GM21515 (cell line): ENCODE data around the gene FCRL6.

Experiments used
- ATAC-seq: cut with Tn5 transposase; IDR thresholded peaks from one replicate; pipeline ENCODE4 v1.9.1; 2021; ENCODE audit not compliant: unreplicated experiment

Gene FCRL6

GRCh38 chr1:159799446-159799985, 2.6 kb upstream of the FCRL6 start:
- ATAC-seq: no peak

GRCh38 chr1:159800177-159800930, 1.8 kb upstream of the FCRL6 start:
- ATAC-seq: no peak

- no peak for ATAC-seq
These were observed 2.0 kb downstream of the FCRL6 start for GRCh38 chr1:159803956-159804689.

GRCh38 chr1:159804924-159805323, 2.8 kb downstream of the FCRL6 start:
- ATAC-seq: no peak

- ATAC-seq: no peak
These were observed 13.8 kb downstream of the FCRL6 start for GRCh38 chr1:159815926-159816325.

- no peak for ATAC-seq
These were observed 15.3 kb downstream of the FCRL6 start for GRCh38 chr1:159817276-159818041.

- ATAC-seq: no peak
These were observed 19.2 kb downstream of the FCRL6 start for GRCh38 chr1:159821171-159821867.

- no peak for ATAC-seq
These were observed 21.2 kb downstream of the FCRL6 start for GRCh38 chr1:159823406-159823805.

- no peak for ATAC-seq
These were observed 23.4 kb downstream of the FCRL6 start for GRCh38 chr1:159825564-159825963.

- peak; percentile 45 for ATAC-seq
These were observed 24.4 kb downstream of the FCRL6 start, which contains the start of gene SLAMF8 for GRCh38 chr1:159826441-159827101. Gene SLAMF8 (plus strand): TSS chr1:159826873. CDS start chr1:159826899, 26 bp downstream.

GRCh38 chr1:159827102-159827490, 24.9 kb downstream of the FCRL6 start:
- ATAC-seq: no peak

- no peak for ATAC-seq
These were observed 25.4 kb downstream of the FCRL6 start for GRCh38 chr1:159827549-159827948.

GRCh38 chr1:159828176-159828575, 26.0 kb downstream of the FCRL6 start:
- ATAC-seq: no peak

GRCh38 chr1:159828581-159829272, 26.6 kb downstream of the FCRL6 start:
- no peak for ATAC-seq

GRCh38 chr1:159829273-159829634, 27.1 kb downstream of the FCRL6 start:
- peak; percentile 72 for ATAC-seq

GRCh38 chr1:159829822-159830465, 27.8 kb downstream of the FCRL6 start:
- ATAC-seq: no peak

GRCh38 chr1:159830722-159831121, 28.6 kb downstream of the FCRL6 start:
- no peak for ATAC-seq

- ATAC-seq: no peak
These were observed 29.4 kb downstream of the FCRL6 start for GRCh38 chr1:159831412-159832141.
